Kasumi-1 (cell line): Measurements from ENCODE around the gene IL17RB.

Source experiments
- DNase-seq, 2 experiments: peaks; one replicate each; lab custom pipeline; 2025; lab: John Stamatoyannopoulos, UW

Gene IL17RB, protein sequence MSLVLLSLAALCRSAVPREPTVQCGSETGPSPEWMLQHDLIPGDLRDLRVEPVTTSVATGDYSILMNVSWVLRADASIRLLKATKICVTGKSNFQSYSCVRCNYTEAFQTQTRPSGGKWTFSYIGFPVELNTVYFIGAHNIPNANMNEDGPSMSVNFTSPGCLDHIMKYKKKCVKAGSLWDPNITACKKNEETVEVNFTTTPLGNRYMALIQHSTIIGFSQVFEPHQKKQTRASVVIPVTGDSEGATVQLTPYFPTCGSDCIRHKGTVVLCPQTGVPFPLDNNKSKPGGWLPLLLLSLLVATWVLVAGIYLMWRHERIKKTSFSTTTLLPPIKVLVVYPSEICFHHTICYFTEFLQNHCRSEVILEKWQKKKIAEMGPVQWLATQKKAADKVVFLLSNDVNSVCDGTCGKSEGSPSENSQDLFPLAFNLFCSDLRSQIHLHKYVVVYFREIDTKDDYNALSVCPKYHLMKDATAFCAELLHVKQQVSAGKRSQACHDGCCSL

GRCh38 chr3:53846134-53846850, at the start of gene IL17RB, which contains the start of gene CHDH:
TSS of gene IL17RB (plus strand) at chr3:53846568. CDS start at chr3:53846589, 21 bp downstream.
TSS of gene CHDH (minus strand) at chr3:53846419. CDS start at chr3:53824008, 22,411 bp downstream.
- no peak for DNase-seq

- no peak for DNase-seq
Observed at GRCh38 chr3:53798144-53798543, 48.2 kb upstream of the IL17RB start.

- DNase-seq: no peak
Observed at GRCh38 chr3:53799338-53799865, 47.0 kb upstream of the IL17RB start.

GRCh38 chr3:53800041-53800906, 46.1 kb upstream of the IL17RB start:
- DNase-seq: no peak

GRCh38 chr3:53801319-53801718, 45.0 kb upstream of the IL17RB start:
- no peak for DNase-seq

GRCh38 chr3:53802256-53802880, 44.0 kb upstream of the IL17RB start:
- DNase-seq: no peak

- no peak for DNase-seq
Observed at GRCh38 chr3:53803124-53803815, 43.1 kb upstream of the IL17RB start.

GRCh38 chr3:53803816-53804695, 42.3 kb upstream of the IL17RB start:
- DNase-seq: no peak

- DNase-seq: no peak
Observed at GRCh38 chr3:53804697-53805462, 41.5 kb upstream of the IL17RB start.

- DNase-seq: no peak
Observed at GRCh38 chr3:53805463-53806159, 40.8 kb upstream of the IL17RB start.

- DNase-seq: no peak
Observed at GRCh38 chr3:53806182-53807116, 39.9 kb upstream of the IL17RB start.

DNA sequence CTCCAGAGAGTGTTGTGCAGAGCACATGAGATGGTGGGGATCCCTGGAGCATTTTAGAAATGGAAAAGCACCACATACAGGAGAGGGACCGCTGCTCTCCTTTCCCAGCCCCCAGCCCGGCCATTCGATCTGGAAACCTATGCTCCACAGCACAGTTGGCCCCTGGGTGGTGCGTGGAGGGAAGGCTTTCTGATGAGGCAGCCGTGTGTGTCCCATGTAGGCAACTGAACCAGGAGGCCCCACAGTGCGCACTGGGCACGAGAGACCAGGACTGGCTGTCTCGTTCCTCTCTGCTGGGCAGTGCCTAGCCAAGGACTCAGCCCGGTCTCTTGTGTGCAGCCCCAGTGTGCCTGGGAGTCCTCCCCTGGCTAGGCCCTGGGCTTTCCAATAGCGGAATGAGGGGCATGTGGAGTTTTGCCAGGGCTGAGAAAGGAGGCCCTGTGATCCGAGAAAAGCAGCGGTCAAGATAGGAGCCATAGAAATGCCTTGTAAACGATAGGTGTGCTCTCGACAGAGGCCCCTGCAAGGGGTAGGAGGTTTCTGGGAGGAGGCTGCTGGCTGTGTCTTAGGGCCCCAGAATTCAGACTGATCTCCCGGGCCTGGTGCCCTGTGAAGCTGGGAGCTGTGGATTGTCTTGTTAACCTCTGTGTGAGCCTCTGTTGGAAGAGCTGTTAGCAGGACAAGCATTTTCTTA, 39.1 kb upstream of the IL17RB start:
- no peak for DNase-seq

- no peak for DNase-seq
Observed at GRCh38 chr3:53808496-53808895, 37.9 kb upstream of the IL17RB start.

DNA sequence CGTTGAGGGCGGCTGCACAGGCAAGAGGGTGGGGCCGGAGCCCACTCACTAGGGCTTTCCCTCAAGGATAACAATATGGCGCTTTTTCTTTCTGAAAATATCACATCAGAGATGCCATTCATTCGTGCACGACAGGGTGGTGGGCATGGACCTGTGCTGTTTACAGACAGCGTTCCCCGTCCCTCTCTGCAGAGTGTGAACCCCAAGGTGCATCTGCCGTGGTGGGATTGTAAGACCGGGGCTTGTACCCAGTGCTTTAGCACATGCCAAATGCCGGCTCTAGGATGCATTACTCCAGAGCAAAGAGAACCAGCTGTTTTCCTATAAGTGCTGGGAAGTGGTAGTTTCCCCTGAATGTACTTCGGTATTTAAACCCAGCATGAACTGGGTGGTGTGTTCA, 37.1 kb upstream of the IL17RB start:
- DNase-seq: no peak

GRCh38 chr3:53809764-53810400, 36.5 kb upstream of the IL17RB start:
- no peak for DNase-seq
